ENCODE measurements around the gene SYNDIG1.

DNA sequence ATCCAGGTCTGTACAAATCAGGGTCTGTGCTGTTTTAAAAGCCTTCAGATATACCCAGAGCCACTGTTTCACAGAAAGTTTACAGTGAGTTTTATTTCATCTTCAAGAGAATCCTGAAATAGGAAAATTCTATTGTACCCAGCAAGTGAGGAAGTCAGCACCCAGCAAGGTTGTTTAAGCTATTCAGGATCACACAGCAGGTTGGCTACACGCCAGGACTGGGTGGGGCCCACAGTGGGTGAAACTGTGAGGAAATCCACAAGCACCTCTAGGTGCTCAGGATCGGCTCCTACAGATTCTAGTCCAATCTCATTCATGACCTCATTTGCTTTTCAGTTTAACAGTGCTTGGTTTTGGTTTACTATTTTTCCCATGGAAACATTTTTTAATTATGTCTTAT is 128.9 kb downstream of the SYNDIG1 start:
- TF ChIP-seq POLR2A (IDR thresholded peaks at IDR 0.05) (no peak), POLR2AphosphoS5 (IDR thresholded peaks at IDR 0.05) (no peak)
- TF ChIP-seq, protein P1, sequence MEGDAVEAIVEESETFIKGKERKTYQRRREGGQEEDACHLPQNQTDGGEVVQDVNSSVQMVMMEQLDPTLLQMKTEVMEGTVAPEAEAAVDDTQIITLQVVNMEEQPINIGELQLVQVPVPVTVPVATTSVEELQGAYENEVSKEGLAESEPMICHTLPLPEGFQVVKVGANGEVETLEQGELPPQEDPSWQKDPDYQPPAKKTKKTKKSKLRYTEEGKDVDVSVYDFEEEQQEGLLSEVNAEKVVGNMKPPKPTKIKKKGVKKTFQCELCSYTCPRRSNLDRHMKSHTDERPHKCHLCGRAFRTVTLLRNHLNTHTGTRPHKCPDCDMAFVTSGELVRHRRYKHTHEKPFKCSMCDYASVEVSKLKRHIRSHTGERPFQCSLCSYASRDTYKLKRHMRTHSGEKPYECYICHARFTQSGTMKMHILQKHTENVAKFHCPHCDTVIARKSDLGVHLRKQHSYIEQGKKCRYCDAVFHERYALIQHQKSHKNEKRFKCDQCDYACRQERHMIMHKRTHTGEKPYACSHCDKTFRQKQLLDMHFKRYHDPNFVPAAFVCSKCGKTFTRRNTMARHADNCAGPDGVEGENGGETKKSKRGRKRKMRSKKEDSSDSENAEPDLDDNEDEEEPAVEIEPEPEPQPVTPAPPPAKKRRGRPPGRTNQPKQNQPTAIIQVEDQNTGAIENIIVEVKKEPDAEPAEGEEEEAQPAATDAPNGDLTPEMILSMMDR (IDR thresholded peaks at IDR 0.05), result no peak

Data from prostate gland (tissue), 2 donors.